Thyroid gland (tissue), 4 donors: ENCODE results near the gene RRAGA. TPM values are rescaled to one million over a fixed set of nuclear protein-coding genes. Genes with fewer than 3 reads are reported as not detected.

Source experiments
- DNase-seq, 2 donors: peaks; one replicate each; pipeline ENCODE4 v3.0.0-alpha.2; 2019
- H3K27ac ChIP-seq, 3 donors: fragments of 200-600 bp; sonication (generic); 1 replicate in 2 of 3; 2 replicates in 1 of 3; pipeline ENCODE4 v1.5.1; 2016 to 2019; ENCODE audit warnings: mild to moderate bottlenecking in 1 of 3, moderate library complexity in 1 of 3
- H3K27me3 ChIP-seq: fragments of 200-600 bp; sonication (generic); one replicate; pipeline ENCODE4 v1.5.1; 2019
- H3K36me3 ChIP-seq, 2 donors: fragments of 200-600 bp; sonication (generic); one replicate each; pipeline ENCODE4 v1.5.1; 2016 to 2019
- H3K4me1 ChIP-seq, 2 donors: fragments of 200-600 bp; sonication (generic); one replicate each; pipeline ENCODE4 v1.5.1; 2017 to 2019
- H3K4me3 ChIP-seq, 3 donors: fragments of 200-600 bp; sonication (generic); replicated peaks in 1 of 3; 1 replicate in 2 of 3; 2 replicates in 1 of 3; pipeline ENCODE4 v1.5.1; 2016; ENCODE audit warnings: mild to moderate bottlenecking in 1 of 3
- H3K9me3 ChIP-seq: fragments of 200-600 bp; sonication (generic); one replicate; pipeline ENCODE4 v1.5.1; 2017
- POLR2A ChIP-seq, 2 donors: fragments of 450-650 bp; IDR thresholded peaks; one replicate each; pipeline ENCODE4 v1.6.1; 2017; ENCODE audit warnings: antibody characterized with exemption in 2 of 2, mild to moderate bottlenecking in 2 of 2, moderate library complexity in 1 of 2
- WGBS, 2 donors: methylation state at CpG; one replicate each; pipeline ENCODE4 v1.1.5; 2017; 5-methylcytosine and 5-hydroxymethylcytosine counted together
- intact Hi-C: fragments of 100-400 bp; cut with DNase I; formaldehyde crosslinking; loops from one replicate; pipeline ENCODE4 v1.15.1; 2023
- total RNA-seq, 4 donors: library from RNA; depleted of rRNA; stranded (reverse); fragments of >200 nt; gene quantifications; one replicate each; pipeline ENCODE4 v1.2.3, GENCODE V29; 2016
- TF ChIP-seq, protein P1 (sequence below), 6 experiments: fragments of 200-600 bp in 3 of 6; fragments of 450-650 bp in 3 of 6; sonication (generic) in 3 of 6; IDR thresholded peaks; one replicate each; pipeline ENCODE4 v1.5.1; 2016 to 2019; ENCODE audit warnings: antibody characterized with exemption in 6 of 6, mild to moderate bottlenecking in 2 of 6, inconsistent platforms in 1 of 6, moderate library complexity in 1 of 6

RRAGA gene, protein sequence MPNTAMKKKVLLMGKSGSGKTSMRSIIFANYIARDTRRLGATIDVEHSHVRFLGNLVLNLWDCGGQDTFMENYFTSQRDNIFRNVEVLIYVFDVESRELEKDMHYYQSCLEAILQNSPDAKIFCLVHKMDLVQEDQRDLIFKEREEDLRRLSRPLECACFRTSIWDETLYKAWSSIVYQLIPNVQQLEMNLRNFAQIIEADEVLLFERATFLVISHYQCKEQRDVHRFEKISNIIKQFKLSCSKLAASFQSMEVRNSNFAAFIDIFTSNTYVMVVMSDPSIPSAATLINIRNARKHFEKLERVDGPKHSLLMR
- 10 to 100 TPM; 59.8 to 69.2 (median 61.1) TPM for total RNA-seq

DNA sequence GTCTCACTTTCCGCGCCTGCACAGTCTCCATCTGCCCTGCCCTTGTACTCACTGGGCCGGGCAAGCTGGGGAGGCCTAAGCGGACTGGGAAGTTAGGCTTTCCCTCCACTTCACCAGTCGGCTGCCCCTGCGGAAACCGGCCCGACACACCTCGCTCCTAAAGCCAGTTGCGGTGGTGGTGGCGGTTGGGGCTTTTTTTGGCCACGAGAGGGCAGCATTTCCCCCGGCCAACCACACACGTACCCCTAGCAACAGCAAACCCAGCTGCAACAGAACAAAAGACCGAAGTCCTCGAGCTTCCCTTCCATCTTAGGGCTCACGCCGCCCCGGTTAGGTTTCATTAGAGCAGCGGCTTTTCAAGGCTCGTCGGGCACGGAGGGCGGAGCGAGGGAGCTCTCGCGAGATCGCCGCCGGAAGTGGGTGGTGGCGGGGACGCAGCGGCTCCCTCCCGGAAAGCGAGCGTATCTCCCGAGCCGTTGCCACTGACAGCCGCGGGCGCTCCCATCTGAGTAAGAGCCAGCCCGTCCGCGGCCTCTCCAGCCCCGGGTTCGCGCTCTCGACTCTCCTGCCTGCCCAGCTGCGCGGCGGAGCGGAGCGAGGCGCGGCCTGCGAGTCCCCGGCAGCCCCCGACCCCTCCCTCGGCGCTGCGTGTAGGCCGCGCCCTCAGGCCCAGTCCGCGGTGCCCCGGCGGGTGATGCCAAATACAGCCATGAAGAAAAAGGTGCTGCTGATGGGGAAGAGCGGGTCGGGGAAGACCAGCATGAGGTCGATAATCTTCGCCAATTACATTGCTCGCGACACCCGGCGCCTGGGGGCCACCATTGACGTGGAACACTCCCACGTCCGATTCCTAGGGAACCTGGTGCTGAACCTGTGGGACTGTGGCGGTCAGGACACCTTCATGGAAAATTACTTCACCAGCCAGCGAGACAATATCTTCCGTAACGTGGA is at the start of gene RRAGA:
Gene RRAGA, plus strand, starts transcription at position 462 of the 951 bp plus-strand sequence. Its CDS starts 233 bp downstream, at position 695.
- no peaks in the 10 kb centered on the region for H3K27me3 ChIP-seq
- peak in 1 of 2 donors; percentile 92 for TF ChIP-seq POLR2A (IDR thresholded peaks at IDR 0.05)
- TF ChIP-seq, protein P1, sequence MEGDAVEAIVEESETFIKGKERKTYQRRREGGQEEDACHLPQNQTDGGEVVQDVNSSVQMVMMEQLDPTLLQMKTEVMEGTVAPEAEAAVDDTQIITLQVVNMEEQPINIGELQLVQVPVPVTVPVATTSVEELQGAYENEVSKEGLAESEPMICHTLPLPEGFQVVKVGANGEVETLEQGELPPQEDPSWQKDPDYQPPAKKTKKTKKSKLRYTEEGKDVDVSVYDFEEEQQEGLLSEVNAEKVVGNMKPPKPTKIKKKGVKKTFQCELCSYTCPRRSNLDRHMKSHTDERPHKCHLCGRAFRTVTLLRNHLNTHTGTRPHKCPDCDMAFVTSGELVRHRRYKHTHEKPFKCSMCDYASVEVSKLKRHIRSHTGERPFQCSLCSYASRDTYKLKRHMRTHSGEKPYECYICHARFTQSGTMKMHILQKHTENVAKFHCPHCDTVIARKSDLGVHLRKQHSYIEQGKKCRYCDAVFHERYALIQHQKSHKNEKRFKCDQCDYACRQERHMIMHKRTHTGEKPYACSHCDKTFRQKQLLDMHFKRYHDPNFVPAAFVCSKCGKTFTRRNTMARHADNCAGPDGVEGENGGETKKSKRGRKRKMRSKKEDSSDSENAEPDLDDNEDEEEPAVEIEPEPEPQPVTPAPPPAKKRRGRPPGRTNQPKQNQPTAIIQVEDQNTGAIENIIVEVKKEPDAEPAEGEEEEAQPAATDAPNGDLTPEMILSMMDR (IDR thresholded peaks at IDR 0.05) = peak; percentile 70 to 94 (median 86)
- H3K4me1 ChIP-seq = peaks cover 22 to 23% of the 10 kb centered on the region in 2 donors
- H3K9me3 ChIP-seq = no peaks in the 10 kb centered on the region
- no peaks in the 10 kb centered on the region for H3K36me3 ChIP-seq
- intact Hi-C loops = no loop called here
- peak within 1 kb of the TSS; percentile 92 to 99 (median 95) for H3K27ac ChIP-seq
- H3K4me3 ChIP-seq = peak within 1 kb of the TSS; percentile 83 to 99 (median 86)
- peak; percentile 93 to 94 for DNase-seq
- 0 to 1% methylated on average over 50 to 79 of the region's 82 CpGs for WGBS, 2 donors

DNA sequence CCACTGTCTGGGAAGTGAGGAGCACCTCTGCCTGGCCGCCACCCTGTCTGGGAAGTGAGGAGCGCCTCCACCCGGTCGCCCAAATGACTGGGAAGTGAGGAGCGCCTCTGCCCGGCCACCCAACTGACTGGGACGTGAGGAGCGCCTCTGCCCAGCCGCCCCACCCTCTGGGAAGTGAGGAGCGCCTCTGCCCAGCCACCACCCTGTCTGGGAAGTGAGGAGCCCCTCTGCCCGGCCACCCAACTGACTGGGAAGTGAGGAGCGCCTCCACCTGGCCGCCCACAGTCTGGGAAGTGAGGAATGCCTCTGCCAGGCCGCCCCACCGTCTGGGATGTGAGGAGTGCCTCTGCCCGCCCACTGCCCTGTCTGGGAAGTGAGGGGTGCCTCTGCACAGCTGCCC is 49.1 kb upstream of the RRAGA start:
- Histone ChIP-seq H3K9me3 (no peaks in the 10 kb centered on the region), H3K4me3 (no peak overlapping the region), H3K4me1 (no peaks in the 10 kb centered on the region), H3K36me3 (no peaks in the 10 kb centered on the region), H3K27me3 (no peaks in the 10 kb centered on the region), H3K27ac (no peak overlapping the region)
- TF ChIP-seq, protein P1 (IDR thresholded peaks at IDR 0.05) = no peak
- no peak for TF ChIP-seq POLR2A (IDR thresholded peaks at IDR 0.05)
- WGBS, 2 donors = 81 to 93% methylated on average over 3 to 11 of the region's 16 CpGs
- DNase-seq = no peak
- intact Hi-C loops = no loop called here

DNA sequence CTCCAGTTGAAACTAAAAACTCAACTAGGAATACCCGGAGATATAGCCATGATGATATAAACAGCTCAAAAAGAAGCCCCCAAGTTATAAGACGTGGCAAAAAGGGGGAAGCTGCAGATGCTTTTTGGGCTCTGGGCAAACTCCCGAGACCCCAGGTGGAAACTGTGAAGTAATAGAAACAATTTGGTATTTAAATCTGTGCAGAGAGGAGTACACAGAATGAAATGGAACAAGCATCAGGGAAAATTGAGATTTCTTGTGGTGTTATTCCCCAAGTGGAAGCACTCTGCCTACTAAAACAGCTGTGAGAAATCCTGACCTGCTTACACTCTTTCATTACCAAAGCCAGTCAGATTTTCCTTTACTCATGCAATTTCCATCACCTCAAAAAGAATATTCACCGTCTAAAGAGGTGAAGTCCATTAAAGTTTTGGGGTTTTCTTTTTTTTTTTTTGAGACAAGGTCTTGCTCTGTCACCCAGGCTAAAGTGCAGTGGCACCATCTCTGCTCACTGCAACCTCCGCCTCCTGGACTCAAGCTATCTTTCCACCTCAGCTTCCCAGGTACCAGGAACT is 39.7 kb upstream of the RRAGA start:
- DNase-seq = no peak
- Histone ChIP-seq H3K27ac (no peak overlapping the region), H3K36me3 (no peaks in the 10 kb centered on the region), H3K4me3 (no peak overlapping the region), H3K4me1 (no peaks in the 10 kb centered on the region), H3K9me3 (no peaks in the 10 kb centered on the region), H3K27me3 (no peaks in the 10 kb centered on the region)
- WGBS, 2 donors = 87% methylated on average over 5 of the region's 5 CpGs
- no peak for TF ChIP-seq POLR2A (IDR thresholded peaks at IDR 0.05)
- TF ChIP-seq, protein P1 (IDR thresholded peaks at IDR 0.05) = no peak
- intact Hi-C loops = no loop called here

DNA sequence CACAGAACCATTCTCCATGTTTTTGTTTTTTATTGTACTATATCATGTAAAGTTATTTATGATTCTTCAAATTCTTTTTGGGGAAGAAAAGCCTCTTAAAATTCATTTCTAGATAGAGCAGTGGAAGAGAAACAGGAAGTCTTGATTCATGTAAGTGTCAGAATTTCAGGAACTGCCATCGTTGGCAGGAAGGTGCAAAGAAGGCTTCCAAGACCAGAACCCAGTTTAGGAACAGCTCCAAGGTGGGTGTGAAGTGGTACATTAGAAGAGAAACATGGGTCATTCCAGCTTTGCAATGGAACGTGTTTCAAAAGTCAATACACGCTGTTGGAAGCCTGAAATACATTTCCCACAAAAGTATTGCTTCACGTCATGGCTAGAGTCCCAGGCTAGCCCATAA is 31.0 kb upstream of the RRAGA start:
- H3K9me3 ChIP-seq = no peaks in the 10 kb centered on the region
- intact Hi-C loops = no loop called here
- no peak overlapping the region for H3K4me3 ChIP-seq
- no peaks in the 10 kb centered on the region for H3K36me3 ChIP-seq
- TF ChIP-seq POLR2A (IDR thresholded peaks at IDR 0.05) = no peak
- TF ChIP-seq, protein P1 (IDR thresholded peaks at IDR 0.05) = no peak
- no peak for DNase-seq
- WGBS, 2 donors = 49 to 69% methylated on average over 4 of the region's 4 CpGs
- no peak overlapping the region for H3K27ac ChIP-seq
- no peaks in the 10 kb centered on the region for H3K27me3 ChIP-seq
- H3K4me1 ChIP-seq = peaks cover 0 to 6% of the 10 kb centered on the region in 2 donors
